Cerebellar nuclear complex (tissue), 1 donor: ENCODE results near the gene CRNKL1.

Experiments
- DNase-seq, 2 experiments: peaks; one replicate each; lab custom pipeline; 2025; lab: John Stamatoyannopoulos, UW

The CRNKL1 gene

GRCh38 chr20:20063941-20064702, 11.9 kb upstream of the CRNKL1 start:
- DNase-seq, result no peak

- DNase-seq, result no peak
These were observed 8.2 kb upstream of the CRNKL1 start for GRCh38 chr20:20060234-20060998.

GRCh38 chr20:20051767-20052073, 546 bp downstream of the CRNKL1 start:
- no peak for DNase-seq

- DNase-seq, result no peak
These were observed 12.4 kb downstream of the CRNKL1 start for GRCh38 chr20:20039752-20040387.

- no peak for DNase-seq
These were observed 13.7 kb downstream of the CRNKL1 start for GRCh38 chr20:20038586-20038985.

GRCh38 chr20:20037960-20038359, 14.3 kb downstream of the CRNKL1 start:
- no peak for DNase-seq

- DNase-seq, result no peak
These were observed 15.5 kb downstream of the CRNKL1 start for GRCh38 chr20:20036756-20037155.

- no peak for DNase-seq
These were observed 17.8 kb downstream of the CRNKL1 start for GRCh38 chr20:20034486-20034885.

- DNase-seq, result no peak
These were observed 20.5 kb downstream of the CRNKL1 start for GRCh38 chr20:20031790-20032189.

- no peak for DNase-seq
These were observed 25.0 kb downstream of the CRNKL1 start for GRCh38 chr20:20027284-20027683.

- no peak for DNase-seq
These were observed 27.3 kb downstream of the CRNKL1 start for GRCh38 chr20:20024942-20025341.

- DNase-seq, result no peak
These were observed 28.9 kb downstream of the CRNKL1 start for GRCh38 chr20:20023395-20023794.

- no peak for DNase-seq
These were observed 29.8 kb downstream of the CRNKL1 start for GRCh38 chr20:20022498-20022897.

- DNase-seq, result no peak
These were observed 30.4 kb downstream of the CRNKL1 start for GRCh38 chr20:20021835-20022234.

- DNase-seq, result no peak
These were observed 31.4 kb downstream of the CRNKL1 start for GRCh38 chr20:20020908-20021307.

GRCh38 chr20:20019123-20019522, 33.1 kb downstream of the CRNKL1 start:
- no peak for DNase-seq

GRCh38 chr20:20018366-20018765, 33.9 kb downstream of the CRNKL1 start:
- DNase-seq, result no peak

- no peak for DNase-seq
These were observed 34.5 kb downstream of the CRNKL1 start for GRCh38 chr20:20017844-20018185.

- DNase-seq, result peak; percentile 73 to 84
These were observed 35.0 kb downstream of the CRNKL1 start, which contains the start of gene NAA20 for GRCh38 chr20:20017001-20017843. Gene NAA20 (plus strand): TSS chr20:20017362. CDS start chr20:20017397, 35 bp downstream.

GRCh38 chr20:20014659-20015058, 37.6 kb downstream of the CRNKL1 start:
- no peak for DNase-seq

GRCh38 chr20:20012541-20012940, 39.7 kb downstream of the CRNKL1 start:
- no peak for DNase-seq
